Fibroblast of mammary gland (primary cell): ENCODE results near the gene SCT.

Source experiments
- DNase-seq: peaks from one replicate; pipeline ENCODE4 v3.0.0-alpha.2; 2010; ENCODE audit warnings: low read depth
- H3K4me3 ChIP-seq: 2 replicates; pipeline ENCODE4 v1.5.1; 2011; ENCODE audit warnings: low read depth, mild to moderate bottlenecking, low read length, moderate library complexity; ENCODE audit not compliant: control insufficient read depth
- TF ChIP-seq, protein P1 (sequence below): conservative IDR thresholded peaks from 2 replicates; pipeline ENCODE4 v1.5.1; 2011; ENCODE audit warnings: low read depth, low read length, inconsistent platforms; ENCODE audit not compliant: control insufficient read depth, insufficient read depth

Gene SCT

DNA sequence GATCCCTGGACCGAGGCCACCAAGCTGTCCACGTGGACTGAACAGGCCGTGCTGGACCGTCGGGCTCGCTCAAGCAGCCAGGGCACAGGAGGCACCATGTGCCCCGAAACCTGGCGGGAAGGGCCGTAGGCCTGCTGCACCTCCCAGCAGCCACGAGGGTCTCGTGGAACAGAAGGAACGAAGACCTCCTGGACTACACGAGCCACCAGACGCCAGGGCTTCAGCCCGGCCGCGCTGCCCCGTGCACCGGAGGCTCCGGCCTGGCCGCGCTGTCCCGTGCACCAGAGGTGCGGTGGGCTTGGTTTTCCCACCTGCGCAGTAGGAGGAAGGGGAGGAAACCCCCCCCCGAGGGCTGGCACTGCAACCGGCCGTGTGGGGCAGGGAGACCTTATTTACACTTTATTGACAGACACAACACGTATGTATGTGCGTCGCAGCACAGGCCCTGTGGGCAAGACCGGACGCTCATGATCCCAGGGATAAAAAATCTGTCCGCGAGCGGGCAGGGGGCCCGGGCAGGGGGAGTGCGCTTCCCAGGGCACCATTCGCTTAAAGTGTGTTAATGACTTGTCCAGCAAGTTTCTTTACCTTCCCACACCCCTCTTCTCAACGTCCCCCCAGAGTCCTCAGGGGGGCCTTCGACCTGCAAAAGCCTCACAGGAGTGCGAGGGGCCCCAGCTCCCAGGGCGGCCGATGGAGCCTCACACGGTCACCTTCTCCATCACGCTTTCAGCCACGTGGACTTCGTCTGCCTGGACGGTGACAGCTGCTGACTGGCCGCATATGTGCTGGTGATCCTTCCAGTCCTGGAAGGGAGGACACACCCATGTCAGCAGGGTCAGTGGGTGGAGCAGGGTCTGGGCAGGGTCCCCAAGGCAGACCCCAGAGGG, 17.1 kb upstream of the SCT start:
- DNase-seq: no peak

DNA sequence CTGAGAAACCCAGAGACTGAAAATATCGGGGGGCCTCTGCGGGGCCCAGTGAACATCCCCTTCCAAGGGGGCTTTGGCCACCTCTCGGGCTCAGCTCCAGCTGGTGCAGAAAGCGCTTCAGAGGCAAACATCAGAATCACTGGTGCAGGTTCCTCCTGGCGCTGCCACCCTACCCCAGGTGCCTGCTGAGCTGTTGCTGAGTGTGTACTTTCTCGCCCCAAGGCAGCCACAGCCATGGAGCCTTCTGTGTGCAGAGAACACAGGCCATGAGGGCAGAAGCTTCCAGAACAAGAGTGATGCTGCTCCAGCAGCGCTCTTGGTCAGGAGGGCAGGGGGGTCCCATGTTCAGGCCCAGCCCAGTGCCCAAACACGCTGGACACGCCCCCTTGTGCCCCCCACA, 16.4 kb upstream of the SCT start:
- TF ChIP-seq, protein P1, sequence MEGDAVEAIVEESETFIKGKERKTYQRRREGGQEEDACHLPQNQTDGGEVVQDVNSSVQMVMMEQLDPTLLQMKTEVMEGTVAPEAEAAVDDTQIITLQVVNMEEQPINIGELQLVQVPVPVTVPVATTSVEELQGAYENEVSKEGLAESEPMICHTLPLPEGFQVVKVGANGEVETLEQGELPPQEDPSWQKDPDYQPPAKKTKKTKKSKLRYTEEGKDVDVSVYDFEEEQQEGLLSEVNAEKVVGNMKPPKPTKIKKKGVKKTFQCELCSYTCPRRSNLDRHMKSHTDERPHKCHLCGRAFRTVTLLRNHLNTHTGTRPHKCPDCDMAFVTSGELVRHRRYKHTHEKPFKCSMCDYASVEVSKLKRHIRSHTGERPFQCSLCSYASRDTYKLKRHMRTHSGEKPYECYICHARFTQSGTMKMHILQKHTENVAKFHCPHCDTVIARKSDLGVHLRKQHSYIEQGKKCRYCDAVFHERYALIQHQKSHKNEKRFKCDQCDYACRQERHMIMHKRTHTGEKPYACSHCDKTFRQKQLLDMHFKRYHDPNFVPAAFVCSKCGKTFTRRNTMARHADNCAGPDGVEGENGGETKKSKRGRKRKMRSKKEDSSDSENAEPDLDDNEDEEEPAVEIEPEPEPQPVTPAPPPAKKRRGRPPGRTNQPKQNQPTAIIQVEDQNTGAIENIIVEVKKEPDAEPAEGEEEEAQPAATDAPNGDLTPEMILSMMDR: no peak
- DNase-seq: no peak
- no peak overlapping the region for H3K4me3 ChIP-seq

More for the DNA sequence above, 17.1 kb upstream of the SCT start:
- TF ChIP-seq, protein P1: no peak
- H3K4me3 ChIP-seq: no peak overlapping the region

DNA sequence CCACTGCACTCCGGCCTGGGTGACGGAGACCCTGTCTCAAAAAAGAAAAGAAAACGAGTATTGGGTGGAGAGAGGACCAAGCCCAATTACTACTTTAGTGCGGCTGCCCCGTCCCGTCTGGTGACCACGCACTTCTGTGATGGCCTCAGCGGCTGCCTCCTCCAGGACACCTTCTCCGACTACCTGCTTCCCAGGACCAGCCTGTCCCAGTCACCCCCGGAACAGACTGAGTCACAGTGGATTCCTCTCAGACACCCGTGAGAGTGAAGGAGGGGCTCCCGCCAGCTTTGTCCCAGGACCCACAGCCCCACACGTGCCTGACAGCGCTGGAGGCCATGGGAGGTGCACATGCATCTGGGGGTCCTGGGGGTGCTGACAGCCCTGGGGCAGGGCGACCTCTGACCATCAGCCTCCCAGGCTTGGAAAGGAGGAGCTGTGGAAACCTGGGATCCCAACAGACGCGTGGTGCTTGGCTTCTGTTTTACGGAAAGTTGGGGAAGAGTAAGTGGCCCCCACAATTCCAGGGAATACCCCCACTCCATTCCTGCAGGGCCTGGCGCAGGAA, 14.9 kb upstream of the SCT start:
- no peak for DNase-seq
- H3K4me3 ChIP-seq: no peak overlapping the region
- TF ChIP-seq, protein P1: no peak

DNA sequence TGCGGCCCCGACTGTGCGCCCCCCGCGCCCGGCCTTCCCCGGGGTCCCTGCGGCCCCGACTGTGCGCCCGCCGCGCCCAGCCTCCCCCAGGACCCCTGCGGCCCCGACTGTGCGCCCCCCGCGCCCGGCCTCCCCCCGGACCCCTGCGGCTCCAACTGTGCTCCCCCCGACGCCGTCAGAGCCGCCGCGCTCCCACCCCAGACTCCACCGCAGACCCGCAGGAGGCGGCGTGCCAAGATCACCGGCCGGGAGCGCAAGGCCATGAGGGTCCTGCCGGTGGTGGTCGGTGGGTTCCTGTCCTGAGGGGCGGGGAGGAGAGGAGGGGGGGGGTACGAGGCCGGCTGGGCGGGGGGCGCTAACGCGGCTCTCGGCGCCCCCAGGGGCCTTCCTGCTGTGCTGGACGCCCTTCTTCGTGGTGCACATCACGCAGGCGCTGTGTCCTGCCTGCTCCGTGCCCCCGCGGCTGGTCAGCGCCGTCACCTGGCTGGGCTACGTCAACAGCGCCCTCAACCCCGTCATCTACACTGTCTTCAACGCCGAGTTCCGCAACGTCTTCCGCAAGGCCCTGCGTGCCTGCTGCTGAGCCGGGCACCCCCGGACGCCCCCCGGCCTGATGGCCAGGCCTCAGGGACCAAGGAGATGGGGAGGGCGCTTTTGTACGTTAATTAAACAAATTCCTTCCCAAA, 13.2 kb upstream of the SCT start:
- no peak overlapping the region for H3K4me3 ChIP-seq
- no peak for DNase-seq
- TF ChIP-seq, protein P1: no peak

DNA sequence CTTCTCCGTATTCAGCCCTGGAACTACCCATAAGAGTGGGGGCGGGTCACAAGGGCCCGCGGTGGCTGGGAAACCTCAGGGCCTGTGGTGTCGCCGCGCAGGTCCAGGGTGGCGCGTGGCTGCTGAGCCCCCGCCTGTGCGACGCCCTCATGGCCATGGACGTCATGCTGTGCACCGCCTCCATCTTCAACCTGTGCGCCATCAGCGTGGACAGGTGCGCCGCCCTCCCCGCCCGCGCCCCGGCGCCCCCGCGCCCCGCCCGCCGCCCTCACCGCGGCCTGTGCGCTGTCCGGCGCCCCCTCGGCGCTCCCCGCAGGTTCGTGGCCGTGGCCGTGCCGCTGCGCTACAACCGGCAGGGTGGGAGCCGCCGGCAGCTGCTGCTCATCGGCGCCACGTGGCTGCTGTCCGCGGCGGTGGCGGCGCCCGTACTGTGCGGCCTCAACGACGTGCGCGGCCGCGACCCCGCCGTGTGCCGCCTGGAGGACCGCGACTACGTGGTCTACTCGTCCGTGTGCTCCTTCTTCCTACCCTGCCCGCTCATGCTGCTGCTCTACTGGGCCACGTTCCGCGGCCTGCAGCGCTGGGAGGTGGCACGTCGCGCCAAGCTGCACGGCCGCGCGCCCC, 12.5 kb upstream of the SCT start:
- TF ChIP-seq, protein P1: no peak
- H3K4me3 ChIP-seq: no peak overlapping the region
- no peak for DNase-seq

DNA sequence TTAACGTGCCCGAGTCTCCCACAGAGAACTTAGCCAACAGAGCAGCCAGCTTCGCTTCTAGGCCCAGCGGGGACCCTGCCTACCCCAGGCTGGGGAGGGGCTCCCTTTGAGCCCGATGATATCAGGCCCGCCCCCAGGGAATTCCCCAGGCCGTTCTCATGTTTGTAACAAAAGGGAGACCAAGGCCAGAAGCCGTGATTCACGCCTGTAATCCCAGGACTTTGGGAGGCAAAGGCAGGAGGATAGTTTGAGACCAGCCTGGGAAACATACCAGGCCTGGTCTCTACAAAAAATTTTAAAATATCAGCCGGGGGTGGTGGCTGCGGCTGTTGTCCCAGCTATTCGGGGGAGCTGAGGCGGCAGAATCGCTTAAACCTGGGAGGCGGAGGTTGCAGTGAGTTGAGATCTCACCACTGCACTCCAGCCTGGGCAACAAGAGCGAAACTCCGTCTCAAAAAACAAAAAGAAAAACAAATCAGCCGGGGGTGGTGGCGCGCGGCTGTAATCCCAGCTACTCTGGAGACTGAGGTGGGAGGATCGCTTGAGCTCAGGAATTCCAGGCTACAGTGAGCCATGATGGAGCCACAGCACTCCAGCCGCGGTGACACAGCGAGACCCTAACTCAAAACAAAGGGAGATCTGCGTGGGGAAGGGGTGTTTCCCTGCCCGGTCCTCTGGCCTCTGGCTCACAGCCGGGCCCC, 11.8 kb upstream of the SCT start:
- no peak overlapping the region for H3K4me3 ChIP-seq
- no peak for DNase-seq
- TF ChIP-seq, protein P1: no peak
